ENCODE results near the gene ZBTB34.

Gene ZBTB34

GRCh38 chr9:126914458-126915280, 54.2 kb downstream of the ZBTB34 start, which contains the start of gene RALGPS1:
TSS of gene RALGPS1 (plus strand) at chr9:126914782. CDS start at chr9:126962290, 47,508 bp downstream.
- Histone ChIP-seq H3K79me2 (ENCODE audit: insufficient read depth, low read length) (no peaks in the 10 kb centered on the region), H3K4me3 (ENCODE audit: low read depth, low read length, poor library complexity, severe bottlenecking) (peak within 1 kb of the TSS; percentile 60), H3K9me3 (ENCODE audit: low read length) (no peaks in the 10 kb centered on the region), H3F3A (ENCODE audit: insufficient read depth, low read length) (no peaks in the 10 kb centered on the region), H3K4me2 (ENCODE audit: low read length) (peak within 1 kb of the TSS; percentile 75), H3K4me1 (ENCODE audit: insufficient read depth, low read length, severe bottlenecking) (peaks cover 13% of the 10 kb centered on the region), H3K36me3 (ENCODE audit: insufficient read depth, low read length) (no peaks in the 10 kb centered on the region), H3K9ac (ENCODE audit: low read length) (peak within 1 kb of the TSS; percentile 31; the same call in 1 of the 2 replicates), H3K27me3 (ENCODE audit: insufficient read depth, low read length) (no peaks in the 10 kb centered on the region), H3K9me2 (ENCODE audit: low read depth, low read length) (no peaks in the 10 kb centered on the region), H3K27ac (ENCODE audit: low read depth, low read length, poor library complexity, severe bottlenecking) (no peak within 1 kb of the TSS), H4K20me1 (ENCODE audit: insufficient read depth, low read length) (no peaks in the 10 kb centered on the region), H2AFZ (ENCODE audit: low read length) (no peak within 1 kb of the TSS)
- TF ChIP-seq CTCF (IDR thresholded peaks at IDR 0.05; ENCODE audit: low read length) (no peak), EZH2 (IDR thresholded peaks at IDR 0.05; ENCODE audit: borderline replicate concordance, low read length) (no peak)

DNA sequence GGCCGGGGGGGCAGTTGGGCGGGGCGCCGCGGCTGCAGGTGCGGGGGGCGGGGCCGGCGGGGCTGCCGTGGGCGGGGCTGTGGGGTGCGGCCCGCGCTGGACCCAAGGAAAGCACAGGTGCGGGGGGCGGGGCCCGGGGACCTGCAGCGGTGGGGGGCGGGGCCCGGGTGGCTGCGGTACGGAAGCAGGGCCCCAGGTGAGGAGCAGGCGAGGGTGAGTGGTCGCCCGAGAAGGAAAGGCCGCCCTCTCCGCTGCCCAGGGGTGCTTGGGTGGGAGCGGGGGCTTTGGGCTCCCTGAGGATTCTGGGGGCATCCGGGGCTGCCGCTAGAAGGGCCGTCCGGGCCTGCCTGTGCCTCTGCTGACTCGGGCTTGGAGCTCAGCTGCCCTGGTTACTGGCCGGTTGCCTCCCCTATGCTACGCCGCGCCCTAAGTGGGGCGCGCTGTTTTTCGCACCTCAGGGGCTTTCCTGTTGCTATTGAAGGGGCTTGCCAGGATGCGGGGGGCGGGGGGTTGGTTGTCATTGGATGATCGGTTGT, 54.9 kb downstream of the ZBTB34 start:
- no peaks in the 10 kb centered on the region for H3K9me3 ChIP-seq (ENCODE audit: low read length)
- H3K4me1 ChIP-seq (ENCODE audit: insufficient read depth, low read length, severe bottlenecking): peaks cover 13% of the 10 kb centered on the region
- no peaks in the 10 kb centered on the region for H3K9me2 ChIP-seq (ENCODE audit: low read depth, low read length)
- H3F3A ChIP-seq (ENCODE audit: insufficient read depth, low read length): no peaks in the 10 kb centered on the region
- no peak for TF ChIP-seq CTCF (IDR thresholded peaks at IDR 0.05; ENCODE audit: low read length)
- TF ChIP-seq EZH2 (IDR thresholded peaks at IDR 0.05; ENCODE audit: borderline replicate concordance, low read length): no peak
- H3K9ac ChIP-seq (ENCODE audit: low read length): no peak overlapping the region
- H3K27ac ChIP-seq (ENCODE audit: low read depth, low read length, poor library complexity, severe bottlenecking): no peak overlapping the region
- no peaks in the 10 kb centered on the region for H3K79me2 ChIP-seq (ENCODE audit: insufficient read depth, low read length)
- H2AFZ ChIP-seq (ENCODE audit: low read length): no peak overlapping the region
- H3K4me2 ChIP-seq (ENCODE audit: low read length): peak overlapping the region; percentile 66
- H3K36me3 ChIP-seq (ENCODE audit: insufficient read depth, low read length): no peaks in the 10 kb centered on the region
- H3K4me3 ChIP-seq (ENCODE audit: low read depth, low read length, poor library complexity, severe bottlenecking): peak overlapping the region; percentile 60
- H4K20me1 ChIP-seq (ENCODE audit: insufficient read depth, low read length): no peaks in the 10 kb centered on the region
- no peaks in the 10 kb centered on the region for H3K27me3 ChIP-seq (ENCODE audit: insufficient read depth, low read length)

- Histone ChIP-seq H3K4me2 (ENCODE audit: low read length) (peak overlapping the region; percentile 66), H2AFZ (ENCODE audit: low read length) (no peak overlapping the region), H3K79me2 (ENCODE audit: insufficient read depth, low read length) (no peaks in the 10 kb centered on the region), H3K27ac (ENCODE audit: low read depth, low read length, poor library complexity, severe bottlenecking) (no peak overlapping the region), H3K9ac (ENCODE audit: low read length) (no peak overlapping the region), H3K4me1 (ENCODE audit: insufficient read depth, low read length, severe bottlenecking) (peaks cover 13% of the 10 kb centered on the region), H3K36me3 (ENCODE audit: insufficient read depth, low read length) (no peaks in the 10 kb centered on the region), H3K9me3 (ENCODE audit: low read length) (no peaks in the 10 kb centered on the region), H4K20me1 (ENCODE audit: insufficient read depth, low read length) (no peaks in the 10 kb centered on the region), H3K4me3 (ENCODE audit: low read depth, low read length, poor library complexity, severe bottlenecking) (peak overlapping the region; percentile 60), H3K27me3 (ENCODE audit: insufficient read depth, low read length) (no peaks in the 10 kb centered on the region), H3K9me2 (ENCODE audit: low read depth, low read length) (no peaks in the 10 kb centered on the region), H3F3A (ENCODE audit: insufficient read depth, low read length) (no peaks in the 10 kb centered on the region)
- TF ChIP-seq EZH2 (IDR thresholded peaks at IDR 0.05; ENCODE audit: borderline replicate concordance, low read length) (no peak), CTCF (IDR thresholded peaks at IDR 0.05; ENCODE audit: low read length) (no peak)
Observed at GRCh38 chr9:126915846-126916543, 55.6 kb downstream of the ZBTB34 start.
